ENCODE data around the gene HIVEP3.

HIVEP3 gene

DNA sequence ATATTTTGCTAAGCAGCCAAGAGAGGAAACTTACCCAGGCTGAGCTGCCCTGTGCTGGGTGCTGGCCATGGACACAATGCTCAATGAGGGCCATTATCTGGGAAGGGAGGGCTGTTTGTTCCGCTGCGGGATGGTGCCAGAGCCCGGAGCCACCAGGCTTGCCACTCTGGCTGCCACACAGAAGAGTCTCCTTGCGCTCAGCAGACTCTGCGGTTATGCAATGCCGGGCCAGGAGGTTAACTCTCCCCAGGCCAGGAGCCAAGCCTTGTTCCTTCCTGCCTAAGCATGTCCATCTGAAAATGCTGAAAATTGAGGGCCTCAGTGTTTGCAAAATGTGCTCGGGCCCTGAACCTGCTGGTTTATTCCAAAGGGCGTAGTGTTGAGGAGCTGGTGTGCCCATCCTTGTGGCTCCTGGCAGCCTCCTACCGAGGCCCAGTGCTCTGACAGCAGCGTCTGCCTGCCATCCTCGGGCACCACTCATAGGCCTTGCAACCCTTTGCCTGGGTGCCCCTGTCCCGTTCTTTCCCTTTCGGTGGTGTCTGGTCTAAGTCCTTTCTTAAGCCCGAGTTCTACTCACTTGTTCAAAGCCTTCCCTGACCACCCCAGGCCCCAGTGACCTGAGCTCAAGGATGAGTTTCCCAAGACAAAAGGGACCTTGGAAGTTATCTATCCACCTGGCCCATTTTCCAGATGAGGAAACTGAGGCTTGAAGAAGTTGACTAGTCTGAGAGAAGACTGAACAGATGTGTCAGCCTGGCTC is 300.5 kb downstream of the HIVEP3 start:
- Mint-ChIP-seq H3K9me3 (no peaks in the 10 kb centered on the region), H3K4me1 (peaks cover 48% of the 10 kb centered on the region), H3K27ac (no peak overlapping the region), H3K27me3 (ENCODE audit: low read depth) (no peaks in the 10 kb centered on the region), H3K4me3 (no peak overlapping the region), H3K36me3 (ENCODE audit: low read depth) (no peaks in the 10 kb centered on the region)
- TF ChIP-seq, protein P1, sequence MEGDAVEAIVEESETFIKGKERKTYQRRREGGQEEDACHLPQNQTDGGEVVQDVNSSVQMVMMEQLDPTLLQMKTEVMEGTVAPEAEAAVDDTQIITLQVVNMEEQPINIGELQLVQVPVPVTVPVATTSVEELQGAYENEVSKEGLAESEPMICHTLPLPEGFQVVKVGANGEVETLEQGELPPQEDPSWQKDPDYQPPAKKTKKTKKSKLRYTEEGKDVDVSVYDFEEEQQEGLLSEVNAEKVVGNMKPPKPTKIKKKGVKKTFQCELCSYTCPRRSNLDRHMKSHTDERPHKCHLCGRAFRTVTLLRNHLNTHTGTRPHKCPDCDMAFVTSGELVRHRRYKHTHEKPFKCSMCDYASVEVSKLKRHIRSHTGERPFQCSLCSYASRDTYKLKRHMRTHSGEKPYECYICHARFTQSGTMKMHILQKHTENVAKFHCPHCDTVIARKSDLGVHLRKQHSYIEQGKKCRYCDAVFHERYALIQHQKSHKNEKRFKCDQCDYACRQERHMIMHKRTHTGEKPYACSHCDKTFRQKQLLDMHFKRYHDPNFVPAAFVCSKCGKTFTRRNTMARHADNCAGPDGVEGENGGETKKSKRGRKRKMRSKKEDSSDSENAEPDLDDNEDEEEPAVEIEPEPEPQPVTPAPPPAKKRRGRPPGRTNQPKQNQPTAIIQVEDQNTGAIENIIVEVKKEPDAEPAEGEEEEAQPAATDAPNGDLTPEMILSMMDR (IDR thresholded peaks at IDR 0.05; ENCODE audit: unreplicated experiment in 3 of 3) = no peak

DNA sequence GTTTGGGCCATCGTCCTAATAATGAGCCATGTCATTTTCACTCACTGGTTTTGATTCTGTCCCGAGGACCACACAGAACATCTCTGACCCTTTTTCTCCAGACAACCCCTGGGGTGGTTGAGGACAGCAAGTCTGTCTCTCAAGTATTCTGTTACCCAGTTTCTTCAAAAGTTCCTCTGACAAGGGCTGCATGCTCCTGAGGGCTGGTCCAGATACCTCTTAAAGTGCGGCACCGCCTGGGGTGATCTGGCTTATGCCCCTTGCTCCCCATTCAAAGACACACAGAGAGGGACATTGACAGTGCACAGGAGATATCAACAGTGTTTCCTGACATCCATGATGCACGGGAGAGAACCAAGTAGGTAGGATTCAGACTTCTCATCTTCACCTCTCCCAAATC is 301.4 kb downstream of the HIVEP3 start:
- H3K4me1 Mint-ChIP-seq = peaks cover 41% of the 10 kb centered on the region
- H3K27me3 Mint-ChIP-seq (ENCODE audit: low read depth) = no peaks in the 10 kb centered on the region
- no peaks in the 10 kb centered on the region for H3K36me3 Mint-ChIP-seq (ENCODE audit: low read depth)
- no peak overlapping the region for H3K27ac Mint-ChIP-seq
- no peak overlapping the region for H3K4me3 Mint-ChIP-seq
- TF ChIP-seq, protein P1 (IDR thresholded peaks at IDR 0.05; ENCODE audit: unreplicated experiment in 3 of 3) = no peak
- no peaks in the 10 kb centered on the region for H3K9me3 Mint-ChIP-seq

DNA sequence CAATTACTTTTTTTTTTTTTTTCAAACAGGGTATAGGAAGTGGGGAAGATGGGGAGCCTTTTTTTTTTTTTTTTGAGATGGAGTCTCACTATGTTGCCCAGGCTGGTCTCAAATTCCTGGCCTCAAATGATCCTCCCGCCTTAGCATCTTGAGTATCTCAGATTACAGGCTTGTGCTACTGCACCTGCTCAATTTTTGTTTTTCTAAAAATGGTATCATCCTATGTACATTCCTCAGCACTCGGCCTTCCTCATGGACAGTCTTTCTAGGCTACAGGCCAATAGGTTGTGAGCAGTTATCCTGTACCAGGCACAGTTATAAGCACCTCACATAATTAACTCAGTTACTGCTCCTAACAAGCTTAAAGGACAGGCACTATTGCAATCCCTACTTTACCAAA is 302.2 kb downstream of the HIVEP3 start:
- H3K36me3 Mint-ChIP-seq (ENCODE audit: low read depth) = no peaks in the 10 kb centered on the region
- no peak overlapping the region for H3K4me3 Mint-ChIP-seq
- H3K4me1 Mint-ChIP-seq = peaks cover 36% of the 10 kb centered on the region
- H3K9me3 Mint-ChIP-seq = no peaks in the 10 kb centered on the region
- no peaks in the 10 kb centered on the region for H3K27me3 Mint-ChIP-seq (ENCODE audit: low read depth)
- no peak overlapping the region for H3K27ac Mint-ChIP-seq
- TF ChIP-seq, protein P1 (IDR thresholded peaks at IDR 0.05; ENCODE audit: unreplicated experiment in 3 of 3) = no peak

DNA sequence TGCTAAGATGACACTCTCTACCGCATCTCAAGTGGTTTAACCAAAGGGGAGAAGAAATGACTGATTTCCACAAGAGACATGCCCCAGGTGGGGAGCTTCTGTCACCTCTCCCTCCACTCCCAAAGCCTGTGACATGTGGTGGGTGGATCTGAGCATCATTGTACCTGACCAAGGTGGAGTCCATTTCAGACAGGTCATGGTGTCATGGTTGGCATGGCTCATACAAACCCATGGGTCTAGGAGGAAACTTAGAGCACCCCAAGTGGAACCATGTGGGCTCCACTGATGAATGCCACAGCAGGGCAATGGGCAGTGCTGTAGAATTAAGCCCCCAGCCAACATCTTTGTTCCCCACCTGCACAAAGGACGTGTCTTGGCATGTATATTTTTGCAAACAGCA is 302.7 kb downstream of the HIVEP3 start:
- no peak overlapping the region for H3K4me3 Mint-ChIP-seq
- TF ChIP-seq, protein P1 (IDR thresholded peaks at IDR 0.05; ENCODE audit: unreplicated experiment in 3 of 3) = no peak
- H3K4me1 Mint-ChIP-seq = peaks cover 39% of the 10 kb centered on the region
- no peak overlapping the region for H3K27ac Mint-ChIP-seq
- no peaks in the 10 kb centered on the region for H3K27me3 Mint-ChIP-seq (ENCODE audit: low read depth)
- no peaks in the 10 kb centered on the region for H3K9me3 Mint-ChIP-seq
- H3K36me3 Mint-ChIP-seq (ENCODE audit: low read depth) = no peaks in the 10 kb centered on the region

DNA sequence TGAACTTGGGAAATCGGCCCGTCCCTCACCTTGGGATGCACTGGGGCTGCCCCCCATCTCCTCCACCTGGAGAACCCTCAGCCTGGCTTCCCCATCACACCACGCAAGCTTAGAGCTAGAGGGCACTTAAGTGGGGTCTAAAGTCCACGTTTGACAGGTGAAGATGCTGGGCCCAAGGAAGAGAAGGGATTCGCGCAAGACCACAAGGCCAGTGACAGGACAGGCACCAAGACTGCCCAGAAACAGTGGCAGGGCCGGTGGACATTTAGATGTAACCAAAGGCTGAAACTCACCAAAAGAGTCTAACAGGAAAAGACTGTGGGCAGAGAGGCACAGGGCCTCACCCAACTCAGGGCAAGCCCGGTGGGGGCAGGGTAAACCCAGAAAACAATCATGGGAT is 303.4 kb downstream of the HIVEP3 start:
- Mint-ChIP-seq H3K27me3 (ENCODE audit: low read depth) (no peaks in the 10 kb centered on the region), H3K4me3 (no peak overlapping the region)

More for the DNA sequence above, 303.4 kb downstream of the HIVEP3 start:
- Mint-ChIP-seq H3K4me1 (peaks cover 42% of the 10 kb centered on the region), H3K9me3 (no peaks in the 10 kb centered on the region), H3K27ac (no peak overlapping the region), H3K36me3 (ENCODE audit: low read depth) (no peaks in the 10 kb centered on the region)
- TF ChIP-seq, protein P1 (IDR thresholded peaks at IDR 0.05; ENCODE audit: unreplicated experiment in 3 of 3) = no peak

All from nephron (organoid).